PFSK-1 (cell line): ENCODE data around the gene ADAMTSL5.

ENCODE experiments used
- FOXP2 ChIP-seq: optimal IDR thresholded peaks from 2 replicates; pipeline ENCODE3; 2011; ENCODE audit warnings: borderline replicate concordance, control low read depth, inconsistent platforms; ENCODE audit not compliant: insufficient read depth; ENCODE audit errors: extremely low read length, extremely low read depth
- POLR2AphosphoS5 ChIP-seq: IDR thresholded peaks from 2 replicates; pipeline ENCODE4 v1.6.1; 2012; ENCODE audit warnings: low read depth, mild to moderate bottlenecking, control low read depth, low read length, moderate library complexity
- SIN3A ChIP-seq: IDR thresholded peaks from 2 replicates; pipeline ENCODE4 v1.6.1; 2012; ENCODE audit warnings: mild to moderate bottlenecking, low read length, moderate library complexity, borderline replicate concordance; ENCODE audit not compliant: insufficient read depth
- TAF1 ChIP-seq: IDR thresholded peaks from 2 replicates; pipeline ENCODE4 v1.6.1; 2012; ENCODE audit warnings: low read length, control low read depth, borderline replicate concordance; ENCODE audit not compliant: insufficient read depth
- TF ChIP-seq, protein P1 (sequence below), 2 experiments: IDR thresholded peaks; 2 replicates each; pipeline versions ENCODE4 v1.6.1 to v1.8.0; 2011 to 2012; ENCODE audit warnings: low read depth in 2 of 2, low read length in 2 of 2, control low read depth in 1 of 2, inconsistent platforms in 1 of 2, mild to moderate bottlenecking in 1 of 2, moderate library complexity in 1 of 2; ENCODE audit not compliant: insufficient read depth in 1 of 2

The ADAMTSL5 gene

DNA sequence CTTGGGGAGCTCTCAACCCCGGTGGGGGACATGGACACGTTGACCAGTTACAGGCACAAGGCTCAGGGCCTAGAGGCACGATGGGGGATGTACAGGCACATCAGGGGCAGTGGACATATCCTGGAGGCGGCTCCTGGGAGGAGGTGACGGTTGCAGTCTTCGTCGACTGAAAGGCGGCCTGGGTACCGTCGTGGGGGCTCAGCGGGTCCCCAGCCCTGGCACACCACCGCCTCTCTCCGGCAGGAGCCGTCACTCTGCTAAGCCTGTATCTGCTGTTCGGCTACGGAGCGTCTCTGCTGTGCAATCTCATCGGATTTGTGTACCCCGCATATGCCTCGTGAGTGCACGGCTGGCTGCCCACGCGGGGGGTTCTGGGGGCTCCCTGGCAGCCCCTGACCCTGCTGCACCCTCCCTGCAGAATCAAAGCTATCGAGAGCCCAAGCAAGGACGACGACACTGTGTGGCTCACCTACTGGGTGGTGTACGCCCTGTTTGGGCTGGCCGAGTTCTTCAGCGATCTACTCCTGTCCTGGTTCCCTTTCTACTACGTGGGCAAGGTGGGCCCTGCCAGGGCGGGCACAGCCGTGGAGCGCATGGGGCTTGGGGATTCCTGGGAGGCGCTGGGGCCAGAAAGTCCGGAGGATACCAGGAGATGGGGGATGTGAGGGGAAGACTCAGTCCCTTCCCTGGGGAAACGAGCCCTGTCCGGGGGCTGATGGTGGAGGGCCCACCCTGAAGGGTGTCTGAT lies 17.6 kb downstream of the ADAMTSL5 start:
- TF ChIP-seq POLR2AphosphoS5, result no peak
- TF ChIP-seq SIN3A, result no peak
- TF ChIP-seq, protein P1, sequence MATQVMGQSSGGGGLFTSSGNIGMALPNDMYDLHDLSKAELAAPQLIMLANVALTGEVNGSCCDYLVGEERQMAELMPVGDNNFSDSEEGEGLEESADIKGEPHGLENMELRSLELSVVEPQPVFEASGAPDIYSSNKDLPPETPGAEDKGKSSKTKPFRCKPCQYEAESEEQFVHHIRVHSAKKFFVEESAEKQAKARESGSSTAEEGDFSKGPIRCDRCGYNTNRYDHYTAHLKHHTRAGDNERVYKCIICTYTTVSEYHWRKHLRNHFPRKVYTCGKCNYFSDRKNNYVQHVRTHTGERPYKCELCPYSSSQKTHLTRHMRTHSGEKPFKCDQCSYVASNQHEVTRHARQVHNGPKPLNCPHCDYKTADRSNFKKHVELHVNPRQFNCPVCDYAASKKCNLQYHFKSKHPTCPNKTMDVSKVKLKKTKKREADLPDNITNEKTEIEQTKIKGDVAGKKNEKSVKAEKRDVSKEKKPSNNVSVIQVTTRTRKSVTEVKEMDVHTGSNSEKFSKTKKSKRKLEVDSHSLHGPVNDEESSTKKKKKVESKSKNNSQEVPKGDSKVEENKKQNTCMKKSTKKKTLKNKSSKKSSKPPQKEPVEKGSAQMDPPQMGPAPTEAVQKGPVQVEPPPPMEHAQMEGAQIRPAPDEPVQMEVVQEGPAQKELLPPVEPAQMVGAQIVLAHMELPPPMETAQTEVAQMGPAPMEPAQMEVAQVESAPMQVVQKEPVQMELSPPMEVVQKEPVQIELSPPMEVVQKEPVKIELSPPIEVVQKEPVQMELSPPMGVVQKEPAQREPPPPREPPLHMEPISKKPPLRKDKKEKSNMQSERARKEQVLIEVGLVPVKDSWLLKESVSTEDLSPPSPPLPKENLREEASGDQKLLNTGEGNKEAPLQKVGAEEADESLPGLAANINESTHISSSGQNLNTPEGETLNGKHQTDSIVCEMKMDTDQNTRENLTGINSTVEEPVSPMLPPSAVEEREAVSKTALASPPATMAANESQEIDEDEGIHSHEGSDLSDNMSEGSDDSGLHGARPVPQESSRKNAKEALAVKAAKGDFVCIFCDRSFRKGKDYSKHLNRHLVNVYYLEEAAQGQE (IDR thresholded peaks at IDR 0.05; ENCODE audit: insufficient read depth in 1 of 2, low read depth in 2 of 2, low read length in 2 of 2), result no peak
- TF ChIP-seq TAF1, result no peak
- TF ChIP-seq FOXP2, result no peak

- TF ChIP-seq, protein P1 (IDR thresholded peaks at IDR 0.05; ENCODE audit: insufficient read depth in 1 of 2, low read depth in 2 of 2, low read length in 2 of 2), result no peak
- TF ChIP-seq SIN3A (no peak), TAF1 (no peak), POLR2AphosphoS5 (no peak), FOXP2 (no peak)
These were observed 18.6 kb downstream of the ADAMTSL5 start for GRCh38 chr19:1494115-1494815.

GRCh38 chr19:1492474-1493006 lies 20.3 kb downstream of the ADAMTSL5 start:
- TF ChIP-seq TAF1 (no peak), POLR2AphosphoS5 (no peak), FOXP2 (no peak), SIN3A (no peak)
- TF ChIP-seq, protein P1 (IDR thresholded peaks at IDR 0.05; ENCODE audit: insufficient read depth in 1 of 2, low read depth in 2 of 2, low read length in 2 of 2), result no peak

GRCh38 chr19:1491849-1492170 lies 21.0 kb downstream of the ADAMTSL5 start:
- no peak for TF ChIP-seq FOXP2
- no peak for TF ChIP-seq SIN3A

DNA sequence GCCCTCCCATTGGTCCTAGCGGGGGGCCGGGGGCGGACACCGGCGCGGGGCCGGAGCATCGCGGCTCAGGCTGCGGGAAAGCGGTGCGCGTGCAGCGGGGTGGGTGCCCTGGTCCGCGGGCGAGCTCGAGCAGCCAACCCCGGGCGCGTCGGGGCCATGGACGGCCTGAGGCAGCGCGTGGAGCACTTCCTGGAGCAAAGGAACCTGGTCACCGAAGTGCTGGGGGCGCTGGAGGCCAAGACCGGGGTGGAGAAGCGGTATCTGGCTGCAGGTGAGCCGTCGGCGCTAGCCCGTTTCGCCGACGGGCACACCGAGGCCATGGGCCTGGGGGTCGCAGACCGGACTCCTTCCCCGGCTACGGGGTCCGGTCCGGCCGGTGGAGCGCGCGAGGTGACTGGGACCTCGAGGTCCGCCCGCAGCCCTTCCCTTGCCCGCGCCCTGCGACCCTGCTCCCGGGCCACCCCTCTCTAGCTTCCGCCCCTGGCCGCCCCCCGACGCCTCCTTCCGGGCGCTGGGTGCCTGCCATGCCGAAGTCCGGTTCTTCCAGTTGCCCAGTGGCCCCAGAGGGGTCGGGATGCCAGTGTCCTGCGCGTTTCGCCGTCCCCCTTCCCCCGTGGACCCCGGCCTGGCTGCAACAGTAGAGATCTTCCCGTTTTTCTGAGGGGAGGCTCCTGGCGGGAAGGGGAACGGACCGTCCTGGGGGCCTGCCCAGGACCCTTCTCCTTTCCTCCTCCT lies 21.5 kb downstream of the ADAMTSL5 start, which contains the start of gene REEP6:
Gene REEP6 (plus strand): TSS at position 68 of the 735 bp plus-strand sequence. CDS start 89 bp downstream, at position 157.
- TF ChIP-seq TAF1, result 0 out of 2 replicates have a peak, but pooled peaks have one; percentile 51
- TF ChIP-seq POLR2AphosphoS5, result peak; percentile 49; the same call in 1 of the 2 replicates
- TF ChIP-seq, protein P1 (IDR thresholded peaks at IDR 0.05; ENCODE audit: insufficient read depth in 1 of 2, low read depth in 2 of 2, low read length in 2 of 2), result no peak
